Adipocyte (in vitro differentiated cells): ENCODE results near the gene SLC35F1.
A peak's percentile ranks its signal among the peaks of the same experiment; 100 is the strongest.

Experiments used
- DNase-seq: peaks from one replicate; pipeline ENCODE4 v3.0.0-alpha.2; 2015; ENCODE audit warnings: low read depth
- H3K27me3 ChIP-seq: replicated peaks from 2 replicates; pipeline ENCODE4 v1.7.0; 2013; ENCODE audit warnings: mild to moderate bottlenecking, low read length, moderate library complexity; ENCODE audit not compliant: control insufficient read depth, insufficient read depth
- H3K36me3 ChIP-seq: 2 replicates; pipeline ENCODE4 v1.7.0; 2013; ENCODE audit warnings: low read length, mild to moderate bottlenecking, moderate library complexity; ENCODE audit not compliant: control insufficient read depth, insufficient read depth, severe bottlenecking
- H3K4me1 ChIP-seq: 2 replicates; pipeline ENCODE4 v1.7.0; 2013; ENCODE audit warnings: mild to moderate bottlenecking, low read length, moderate library complexity; ENCODE audit not compliant: control insufficient read depth, insufficient read depth
- H3K4me3 ChIP-seq: 2 replicates; pipeline ENCODE4 v1.7.0; 2013; ENCODE audit warnings: mild to moderate bottlenecking, low read length, moderate library complexity
- H3K9ac ChIP-seq: 2 replicates; pipeline ENCODE4 v1.7.0; 2013; ENCODE audit warnings: mild to moderate bottlenecking, low read length, moderate library complexity
- H3K9me3 ChIP-seq: 2 replicates; pipeline ENCODE4 v1.7.0; 2013; ENCODE audit warnings: mild to moderate bottlenecking, low read length, moderate library complexity; ENCODE audit not compliant: control insufficient read depth

Gene SLC35F1

DNA sequence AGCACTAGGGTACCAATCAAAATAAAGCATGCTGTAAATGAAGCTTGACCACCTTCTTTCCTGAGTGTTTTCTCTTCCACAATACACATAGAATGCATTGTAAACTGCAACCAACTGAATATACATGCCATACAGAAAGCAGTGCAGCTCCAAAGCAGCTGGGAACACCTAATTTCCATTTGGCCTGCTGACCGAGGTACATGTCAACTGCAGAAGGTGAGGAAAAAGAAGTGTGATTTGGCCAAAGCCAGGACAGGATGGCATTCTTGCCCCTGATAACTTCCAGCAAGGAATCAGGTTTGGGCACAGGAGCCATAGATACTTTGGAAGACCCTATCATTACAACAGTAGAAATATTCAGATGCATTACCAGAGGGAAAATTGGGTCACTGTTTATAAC lies 258.4 kb downstream of the SLC35F1 start:
- no peak overlapping the region for H3K4me3 ChIP-seq
- no peaks in the 10 kb centered on the region for H3K27me3 ChIP-seq
- no peaks in the 10 kb centered on the region for H3K9me3 ChIP-seq
- H3K4me1 ChIP-seq = no peaks in the 10 kb centered on the region
- no peaks in the 10 kb centered on the region for H3K36me3 ChIP-seq
- no peak overlapping the region for H3K9ac ChIP-seq
- DNase-seq = no peak

DNA sequence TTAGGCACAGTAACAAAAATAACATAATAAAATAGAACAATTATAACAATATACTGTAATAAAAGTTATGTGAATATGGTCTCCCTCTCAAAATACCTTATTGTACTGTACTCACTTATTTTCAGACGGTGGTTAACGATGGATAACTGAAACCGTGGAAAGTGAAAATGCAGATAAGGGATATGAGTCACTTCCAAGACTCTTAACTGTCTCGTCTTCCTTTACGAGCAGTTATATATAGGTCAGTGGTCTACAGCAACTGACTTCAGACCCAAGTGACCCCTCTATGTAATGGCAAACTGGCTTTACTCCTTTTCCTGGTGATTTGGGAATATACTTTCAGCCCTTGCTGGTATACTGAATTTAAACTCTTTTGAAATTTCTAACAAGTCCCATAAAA lies 261.4 kb downstream of the SLC35F1 start:
- peaks cover 12% of the 10 kb centered on the region for H3K9me3 ChIP-seq
- H3K9ac ChIP-seq = no peak overlapping the region
- no peaks in the 10 kb centered on the region for H3K4me1 ChIP-seq
- H3K27me3 ChIP-seq = no peaks in the 10 kb centered on the region
- no peak for DNase-seq
- H3K36me3 ChIP-seq = no peaks in the 10 kb centered on the region
- H3K4me3 ChIP-seq = no peak overlapping the region

DNA sequence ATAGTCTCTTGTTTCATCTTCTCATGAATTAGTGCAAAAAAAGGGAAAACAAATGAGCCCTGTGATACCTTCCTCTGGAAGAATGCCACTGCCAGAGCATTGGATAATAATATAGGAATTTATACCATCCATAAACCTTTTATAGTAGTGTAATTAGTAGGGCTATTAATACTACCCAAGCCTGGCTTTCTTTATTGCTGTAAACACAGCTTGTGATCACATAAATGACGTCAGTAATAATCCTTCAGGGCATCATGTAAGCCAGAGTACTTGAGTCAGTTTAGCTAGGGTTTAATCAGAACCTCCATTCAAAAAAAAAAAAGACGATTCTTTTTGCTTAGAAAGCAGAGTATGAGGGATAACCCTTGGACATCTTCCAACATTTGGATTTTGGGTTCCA lies 264.8 kb downstream of the SLC35F1 start:
- Histone ChIP-seq H3K9me3 (peaks cover 26% of the 10 kb centered on the region), H3K4me3 (no peak overlapping the region), H3K36me3 (no peaks in the 10 kb centered on the region), H3K4me1 (no peaks in the 10 kb centered on the region), H3K9ac (no peak overlapping the region), H3K27me3 (no peaks in the 10 kb centered on the region)
- DNase-seq = no peak

DNA sequence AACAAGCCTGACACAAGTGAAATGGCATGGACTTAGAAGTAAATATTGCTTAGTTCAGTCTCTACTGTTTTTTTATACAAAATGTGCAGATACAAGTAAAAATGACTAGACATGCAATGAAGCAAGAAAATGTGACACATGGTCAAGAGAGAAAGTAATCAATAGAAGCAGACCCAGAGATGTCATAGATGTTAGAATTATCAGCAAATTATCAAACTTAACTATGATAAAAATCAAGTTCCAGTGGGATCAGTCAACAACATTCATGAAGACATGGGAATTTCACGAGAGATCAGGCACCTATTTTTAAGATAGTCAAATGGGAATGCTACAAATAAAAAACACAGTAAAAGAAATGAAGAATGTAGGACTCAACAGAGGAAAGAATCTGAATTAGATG lies 267.0 kb downstream of the SLC35F1 start:
- no peak overlapping the region for H3K9ac ChIP-seq
- no peak for DNase-seq
- H3K27me3 ChIP-seq = no peaks in the 10 kb centered on the region
- H3K36me3 ChIP-seq = no peaks in the 10 kb centered on the region
- no peaks in the 10 kb centered on the region for H3K4me1 ChIP-seq
- no peak overlapping the region for H3K4me3 ChIP-seq
- H3K9me3 ChIP-seq = peaks cover 26% of the 10 kb centered on the region

DNA sequence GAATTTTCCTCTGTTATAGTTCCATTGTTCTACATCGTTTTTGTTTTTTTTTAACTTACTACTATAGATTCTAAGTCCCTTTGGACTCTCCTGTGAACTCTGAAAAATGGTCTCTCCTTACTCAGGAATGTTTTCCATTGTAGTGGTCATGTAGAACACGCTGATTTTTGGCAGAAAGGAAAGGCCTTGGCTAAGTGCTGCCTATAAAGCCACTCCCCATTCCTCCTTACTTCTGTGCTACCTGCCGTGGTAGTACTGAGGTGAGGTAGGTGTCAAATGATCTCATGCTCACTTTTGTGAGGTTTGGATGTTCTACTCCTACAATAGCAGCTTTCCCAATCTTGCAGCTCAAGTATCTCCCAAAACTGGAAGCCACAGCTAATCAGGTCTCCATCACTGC lies 270.7 kb downstream of the SLC35F1 start:
- no peak for DNase-seq
- Histone ChIP-seq H3K36me3 (no peaks in the 10 kb centered on the region), H3K4me1 (no peaks in the 10 kb centered on the region), H3K9me3 (peaks cover 21% of the 10 kb centered on the region), H3K4me3 (no peak overlapping the region), H3K9ac (no peak overlapping the region), H3K27me3 (no peaks in the 10 kb centered on the region)

DNA sequence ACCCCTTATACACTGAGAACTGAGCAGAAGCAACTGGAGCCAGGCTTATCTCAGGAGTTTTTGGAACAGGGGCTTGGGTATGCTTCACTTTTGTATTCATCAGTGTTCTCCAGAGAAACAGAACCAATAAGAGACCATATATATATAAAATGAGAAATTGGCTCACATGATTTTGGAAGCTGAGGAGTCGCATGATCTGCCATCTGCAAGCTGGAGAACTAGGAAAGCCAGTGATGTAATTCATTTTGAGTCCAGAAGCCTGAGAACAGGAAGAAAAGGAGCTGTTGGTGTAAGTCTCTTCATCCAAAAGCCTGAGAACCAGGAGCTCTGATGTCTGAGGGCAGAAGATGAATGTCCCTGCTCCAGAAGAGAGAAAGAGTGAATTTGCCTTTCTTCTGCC lies 272.0 kb downstream of the SLC35F1 start:
- no peaks in the 10 kb centered on the region for H3K4me1 ChIP-seq
- H3K9me3 ChIP-seq = peaks cover 8% of the 10 kb centered on the region
- H3K27me3 ChIP-seq = no peaks in the 10 kb centered on the region
- H3K9ac ChIP-seq = no peak overlapping the region
- DNase-seq = no peak
- no peak overlapping the region for H3K4me3 ChIP-seq
- no peaks in the 10 kb centered on the region for H3K36me3 ChIP-seq

DNA sequence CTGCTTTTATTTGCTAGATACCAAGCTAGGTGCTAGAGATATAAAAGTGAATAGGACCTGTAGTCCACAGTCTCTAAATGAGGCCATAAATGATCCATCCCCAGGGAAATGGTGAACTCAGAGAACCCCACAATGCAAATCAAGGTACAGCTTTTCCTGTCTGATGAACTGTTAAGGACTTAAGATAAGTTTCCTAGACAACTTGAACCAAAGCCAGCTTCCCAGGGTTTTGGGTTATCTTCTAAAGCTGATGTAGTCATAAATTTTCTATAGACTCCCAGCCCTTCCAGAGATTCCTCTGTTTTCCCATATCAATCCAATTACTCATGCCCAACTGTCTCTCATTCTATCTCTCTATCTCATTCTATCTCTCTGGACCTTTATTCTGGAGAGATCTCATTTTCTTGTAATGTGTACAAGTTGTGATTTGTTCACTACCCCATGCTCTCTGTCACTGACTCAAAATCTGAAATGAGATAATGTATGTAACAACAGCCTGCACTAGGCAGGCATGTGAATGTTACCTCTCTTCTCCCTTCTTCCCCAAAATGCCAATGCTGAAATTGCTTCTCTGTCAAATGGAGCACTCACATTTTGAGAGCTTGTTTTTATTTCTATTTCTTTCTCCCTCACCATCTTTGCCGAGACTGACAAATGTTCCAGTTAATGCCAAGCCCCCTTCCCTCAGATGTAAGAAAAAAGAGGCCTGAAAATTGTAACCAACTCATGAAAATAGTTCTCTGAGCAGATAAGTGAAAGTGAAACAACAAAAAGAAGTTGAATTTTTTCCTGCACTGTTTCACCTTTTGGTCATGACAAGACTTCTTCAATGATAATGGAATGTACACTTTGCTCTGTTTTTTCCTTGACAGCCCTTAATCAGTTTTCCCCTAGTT lies 279.9 kb downstream of the SLC35F1 start:
- Histone ChIP-seq H3K27me3 (no peaks in the 10 kb centered on the region), H3K4me1 (peaks cover 35% of the 10 kb centered on the region), H3K4me3 (peak overlapping the region; percentile 58), H3K9ac (peak overlapping the region; percentile 62), H3K36me3 (no peaks in the 10 kb centered on the region), H3K9me3 (no peaks in the 10 kb centered on the region)
- DNase-seq = no peak

DNA sequence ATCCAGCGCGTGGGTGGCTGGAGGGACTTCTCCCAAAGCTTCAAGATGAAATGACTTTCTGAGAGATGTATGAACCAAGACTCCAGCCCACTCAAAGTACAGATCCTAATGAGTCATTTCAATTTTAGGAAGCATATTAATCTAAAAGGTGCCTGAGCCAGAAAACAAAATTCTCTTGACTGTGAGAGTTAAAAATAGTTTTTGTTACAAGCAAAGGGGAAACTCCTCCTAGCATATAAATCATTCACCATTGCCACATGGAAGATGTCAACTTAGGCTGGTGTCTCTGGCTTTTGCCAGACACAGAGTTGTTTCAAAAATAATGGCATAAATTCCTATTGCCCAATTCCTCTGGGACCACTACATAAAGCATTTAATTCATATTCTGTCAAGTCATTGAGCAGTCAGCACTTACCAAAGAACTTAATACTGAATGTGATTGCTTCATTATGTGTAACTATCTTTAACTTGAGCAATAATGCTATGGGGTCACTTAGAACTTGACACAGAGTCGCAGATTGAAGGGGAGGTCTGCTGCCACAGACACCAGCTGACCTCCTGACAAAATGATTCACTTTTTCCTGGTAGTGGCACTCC lies 280.6 kb downstream of the SLC35F1 start:
- peaks cover 35% of the 10 kb centered on the region for H3K4me1 ChIP-seq
- no peaks in the 10 kb centered on the region for H3K27me3 ChIP-seq
- no peaks in the 10 kb centered on the region for H3K36me3 ChIP-seq
- H3K9me3 ChIP-seq = no peaks in the 10 kb centered on the region
- peak overlapping the region; percentile 58 for H3K4me3 ChIP-seq
- DNase-seq = peak; percentile 41
- peak overlapping the region; percentile 62 for H3K9ac ChIP-seq

DNA sequence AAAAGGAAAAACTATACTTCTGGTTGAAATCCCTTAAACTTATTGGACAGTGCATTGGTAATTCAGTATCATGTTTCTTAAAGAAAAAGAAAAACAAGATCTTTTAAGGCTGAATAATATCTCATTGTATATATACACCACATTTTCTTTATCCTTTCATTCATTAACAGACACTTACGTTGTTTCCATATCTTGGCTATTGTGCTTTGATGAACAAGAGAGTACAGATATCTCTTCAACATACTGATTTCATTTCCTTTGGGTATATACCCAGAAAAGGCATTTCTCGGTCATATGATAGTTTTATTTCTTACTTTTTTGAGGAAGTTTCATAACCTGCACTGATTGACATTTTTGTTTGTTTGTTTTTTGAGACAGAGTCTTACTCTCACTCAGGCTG lies 281.5 kb downstream of the SLC35F1 start:
- Histone ChIP-seq H3K4me3 (no peak overlapping the region), H3K4me1 (peaks cover 35% of the 10 kb centered on the region), H3K27me3 (no peaks in the 10 kb centered on the region), H3K9me3 (no peaks in the 10 kb centered on the region), H3K9ac (no peak overlapping the region), H3K36me3 (no peaks in the 10 kb centered on the region)
- no peak for DNase-seq

DNA sequence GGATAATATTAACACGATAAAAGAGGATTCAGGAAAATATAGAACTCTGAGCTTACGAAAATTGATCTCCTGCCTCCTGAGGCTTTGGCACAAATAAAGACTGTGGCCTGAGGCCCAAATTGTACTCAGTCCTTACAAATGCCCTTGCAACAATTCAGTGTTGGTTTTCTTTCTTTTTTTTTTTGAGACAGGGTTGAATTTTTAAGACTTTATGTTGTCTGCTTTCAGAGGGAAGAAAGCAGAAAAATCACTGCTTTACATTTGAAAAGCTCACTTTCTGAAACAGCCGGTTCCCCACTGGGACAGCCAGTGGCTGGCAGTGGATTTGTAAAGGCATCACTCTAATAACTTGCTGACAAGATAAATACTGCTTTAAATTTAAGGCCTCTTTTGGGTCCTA lies 290.5 kb downstream of the SLC35F1 start:
- Histone ChIP-seq H3K9ac (no peak overlapping the region), H3K9me3 (no peaks in the 10 kb centered on the region), H3K36me3 (no peaks in the 10 kb centered on the region), H3K4me3 (no peak overlapping the region), H3K4me1 (peaks cover 15% of the 10 kb centered on the region), H3K27me3 (no peaks in the 10 kb centered on the region)
- no peak for DNase-seq

DNA sequence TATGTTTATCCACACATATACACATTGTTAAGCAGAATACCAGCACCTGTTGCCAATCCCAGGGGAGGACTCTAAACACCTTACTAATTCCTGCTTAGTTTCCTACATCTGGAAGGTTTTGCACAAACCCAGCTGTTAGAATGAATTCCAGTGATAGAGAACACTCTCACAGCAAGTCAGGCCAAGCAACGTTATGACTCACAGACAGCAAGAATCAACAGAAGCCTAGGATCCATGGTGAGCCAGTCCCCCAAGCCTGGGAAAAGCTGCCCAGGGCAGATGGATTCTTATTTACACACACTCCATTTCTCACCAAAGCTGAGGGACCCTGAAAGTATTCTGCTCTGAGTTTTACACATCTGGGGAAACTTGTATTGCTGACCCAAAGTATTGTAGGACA lies 291.7 kb downstream of the SLC35F1 start:
- DNase-seq = no peak
- H3K36me3 ChIP-seq = no peaks in the 10 kb centered on the region
- H3K4me3 ChIP-seq = no peak overlapping the region
- H3K9me3 ChIP-seq = no peaks in the 10 kb centered on the region
- peaks cover 15% of the 10 kb centered on the region for H3K4me1 ChIP-seq
- no peak overlapping the region for H3K9ac ChIP-seq
- no peaks in the 10 kb centered on the region for H3K27me3 ChIP-seq
